Urinary bladder (tissue), 4 donors: Measurements from ENCODE around the gene ROBO1. TPM values are rescaled to one million over a fixed set of nuclear protein-coding genes. Genes with fewer than 3 reads are reported as not detected.
"Not testable (repeated sequence)": the region's sequence is repeated elsewhere in the genome, so short reads cannot be mapped to it uniquely, and the experiment has no call there.

Experiments
- DNase-seq: peaks from one replicate; pipeline ENCODE4 v3.0.0-alpha.2; 2015; ENCODE audit errors: extremely low spot score
- H3K27ac ChIP-seq: one replicate; pipeline ENCODE4 v1.5.1; 2013; ENCODE audit warnings: low read depth, mild to moderate bottlenecking, moderate library complexity
- H3K36me3 ChIP-seq: one replicate; pipeline ENCODE4 v1.6.1; 2013; ENCODE audit warnings: mild to moderate bottlenecking, moderate library complexity; ENCODE audit not compliant: insufficient read depth
- H3K4me1 ChIP-seq: one replicate; pipeline ENCODE4 v1.6.1; 2013; ENCODE audit warnings: mild to moderate bottlenecking, moderate library complexity; ENCODE audit not compliant: insufficient read depth
- H3K4me3 ChIP-seq: one replicate; pipeline ENCODE4 v1.5.1; 2013; ENCODE audit warnings: low read depth, low read length
- WGBS: extraction: QIAGEN DNeasy Blood & Tissue Kit; methylation state at CpG from one replicate; pipeline ENCODE4 v1.1.7; 2013; 5-methylcytosine and 5-hydroxymethylcytosine counted together
- polyA plus RNA-seq: library from polyadenylated mRNA; stranded (reverse); fragments of 200-250 nt; gene quantifications from one replicate; pipeline ENCODE4 v1.2.3, GENCODE V29; 2013
- total RNA-seq: library from RNA; depleted of rRNA; stranded (reverse); fragments of >200 nt; gene quantifications from one replicate; pipeline ENCODE4 v1.2.3, GENCODE V29; 2014
- donor health status: healthy with polysubstance abuse.
- donor health status: healthy.

The ROBO1 gene
- total RNA-seq (67.0 TPM), polyA plus RNA-seq (14.0 TPM)

- H3K27ac ChIP-seq, result no peak within 1 kb of the TSS
- H3K4me1 ChIP-seq, result no peaks in the 10 kb centered on the region
- 3% methylated on average over 12 of the region's 12 CpGs for WGBS
- H3K36me3 ChIP-seq, result no peaks in the 10 kb centered on the region
- peak within 1 kb of the TSS; percentile 16 for H3K4me3 ChIP-seq
- DNase-seq, result no peak
Measured at GRCh38 chr3:79767905-79768267, at the start of gene ROBO1. TSS of gene ROBO1 (minus strand) at chr3:79767998.

GRCh38 chr3:79817224-79817623 lies 49.4 kb upstream of the ROBO1 start:
- Histone ChIP-seq H3K4me1 (no peaks in the 10 kb centered on the region), H3K4me3 (no peak overlapping the region), H3K27ac (no peak overlapping the region), H3K36me3 (no peaks in the 10 kb centered on the region)
- DNase-seq, result no peak
- WGBS, result 73% methylated on average over 3 of the region's 3 CpGs

GRCh38 chr3:79815478-79815877 lies 47.7 kb upstream of the ROBO1 start:
- no peaks in the 10 kb centered on the region for H3K36me3 ChIP-seq

GRCh38 chr3:79810581-79810980 lies 42.8 kb upstream of the ROBO1 start:
- 59% methylated on average over 1 of the region's 1 CpG for WGBS

More at GRCh38 chr3:79815478-79815877, 47.7 kb upstream of the ROBO1 start:
- no peak overlapping the region for H3K27ac ChIP-seq
- no peaks in the 10 kb centered on the region for H3K4me1 ChIP-seq
- no peak for DNase-seq
- H3K4me3 ChIP-seq, result no peak overlapping the region

GRCh38 chr3:79810092-79810491 lies 42.3 kb upstream of the ROBO1 start:
- Histone ChIP-seq H3K4me1 (no peaks in the 10 kb centered on the region), H3K36me3 (no peaks in the 10 kb centered on the region), H3K4me3 (no peak overlapping the region), H3K27ac (no peak overlapping the region)
- WGBS, result 84% methylated on average over 3 of the region's 3 CpGs
- DNase-seq, result no peak

More at GRCh38 chr3:79810581-79810980, 42.8 kb upstream of the ROBO1 start:
- H3K27ac ChIP-seq, result no peak overlapping the region
- H3K4me1 ChIP-seq, result no peaks in the 10 kb centered on the region
- no peaks in the 10 kb centered on the region for H3K36me3 ChIP-seq
- no peak for DNase-seq
- H3K4me3 ChIP-seq, result no peak overlapping the region

DNA sequence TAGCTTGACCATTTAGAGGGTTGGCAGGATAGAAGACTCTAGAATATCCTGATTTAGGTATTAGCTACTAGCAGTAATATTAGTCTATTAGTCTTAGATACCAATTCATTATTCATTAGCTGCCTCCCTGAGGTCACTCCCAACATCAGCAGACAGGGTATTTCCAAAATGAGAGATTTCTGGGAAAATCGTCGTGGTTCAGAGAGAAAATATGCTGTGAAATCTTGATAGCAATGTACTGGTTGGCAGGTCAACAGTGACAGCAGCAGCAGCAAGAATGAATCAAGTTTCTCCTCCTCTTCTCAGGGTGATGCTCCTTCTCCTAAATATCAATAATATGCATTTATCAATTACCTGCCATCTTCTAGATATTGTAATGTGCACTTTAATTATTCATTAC lies 41.3 kb upstream of the ROBO1 start:
- H3K4me1 ChIP-seq, result no peaks in the 10 kb centered on the region
- no peak for DNase-seq
- H3K27ac ChIP-seq, result no peak overlapping the region
- WGBS, result 61% methylated on average over 2 of the region's 2 CpGs
- no peak overlapping the region for H3K4me3 ChIP-seq
- H3K36me3 ChIP-seq, result no peaks in the 10 kb centered on the region

DNA sequence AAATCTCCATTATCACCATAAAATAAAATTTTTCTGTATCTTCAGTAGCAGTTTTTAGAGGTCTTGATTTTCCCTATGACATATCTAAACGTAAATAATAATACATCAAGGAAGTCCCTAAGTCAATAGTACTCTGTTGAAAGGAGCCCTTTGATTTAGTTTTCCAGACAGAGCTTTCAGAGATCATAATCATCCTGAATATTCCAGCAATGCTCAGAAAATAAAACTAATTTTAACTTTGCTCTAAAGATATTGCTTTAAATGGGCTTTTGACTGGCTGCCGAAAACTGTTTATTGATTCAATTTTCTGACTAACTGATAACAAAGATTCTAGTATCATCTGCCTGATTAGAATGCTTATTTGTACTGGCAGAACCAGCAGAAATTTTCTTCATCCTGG lies 40.7 kb upstream of the ROBO1 start:
- H3K4me1 ChIP-seq, result no peaks in the 10 kb centered on the region
- no peak for DNase-seq
- H3K36me3 ChIP-seq, result no peaks in the 10 kb centered on the region
- H3K27ac ChIP-seq, result no peak overlapping the region
- H3K4me3 ChIP-seq, result no peak overlapping the region
- WGBS, result 50% methylated on average over 2 of the region's 2 CpGs

DNA sequence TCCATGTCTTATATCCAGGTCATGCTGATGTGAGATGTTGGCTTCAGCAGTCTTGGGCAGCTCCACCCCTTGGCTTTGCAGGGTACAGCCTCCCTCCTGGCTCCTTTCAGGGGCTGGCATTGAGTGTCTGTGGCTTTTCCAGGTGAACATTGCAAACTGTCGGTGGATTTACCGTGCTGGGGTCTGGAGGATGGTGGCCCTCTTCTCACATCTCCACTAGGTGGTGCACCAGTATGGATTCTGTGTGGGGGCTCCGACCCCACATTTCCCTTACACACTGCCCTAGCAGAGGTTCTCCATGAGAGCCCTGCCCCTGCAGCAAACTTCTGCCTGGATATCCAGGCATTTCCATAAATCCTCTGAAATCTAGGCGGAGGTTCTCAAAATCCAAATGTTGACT lies 22.4 kb upstream of the ROBO1 start:
- WGBS, result 90% methylated on average over 4 of the region's 4 CpGs
- not testable (repeated sequence) for H3K4me1 ChIP-seq, H3K27ac ChIP-seq, DNase-seq, H3K4me3 ChIP-seq, H3K36me3 ChIP-seq

- Histone ChIP-seq H3K4me1 (no peaks in the 10 kb centered on the region), H3K36me3 (no peaks in the 10 kb centered on the region), H3K4me3 (no peak overlapping the region), H3K27ac (no peak overlapping the region)
- WGBS, result 96% methylated on average over 5 of the region's 5 CpGs
- DNase-seq, result no peak
Measured at GRCh38 chr3:79773291-79773690, 5.5 kb upstream of the ROBO1 start.

DNA sequence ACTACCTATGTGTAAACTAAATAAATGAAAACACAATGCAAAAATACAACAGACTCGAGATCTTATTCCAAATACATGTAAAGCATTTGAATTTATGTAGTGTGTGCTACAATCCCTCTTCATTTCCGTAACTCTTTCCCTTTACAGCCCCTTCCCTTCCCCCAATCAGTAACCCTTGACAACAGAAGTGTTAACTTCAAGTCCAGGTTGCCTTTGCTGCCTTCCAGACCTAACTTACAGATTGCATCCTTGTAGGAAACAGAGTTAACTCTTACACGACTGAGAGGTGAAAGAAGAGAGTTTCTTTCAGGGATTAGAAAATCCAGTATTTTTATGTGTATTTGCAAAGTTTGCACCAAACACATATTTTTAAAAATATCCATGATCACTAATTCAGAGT lies 1.4 kb upstream of the ROBO1 start:
- no peak for DNase-seq
- whole genome bisulfite sequencing, result 51% methylated on average over 3 of the region's 3 CpGs
- Histone ChIP-seq H3K4me3 (no peak overlapping the region), H3K36me3 (no peaks in the 10 kb centered on the region), H3K4me1 (no peaks in the 10 kb centered on the region), H3K27ac (no peak overlapping the region)

DNA sequence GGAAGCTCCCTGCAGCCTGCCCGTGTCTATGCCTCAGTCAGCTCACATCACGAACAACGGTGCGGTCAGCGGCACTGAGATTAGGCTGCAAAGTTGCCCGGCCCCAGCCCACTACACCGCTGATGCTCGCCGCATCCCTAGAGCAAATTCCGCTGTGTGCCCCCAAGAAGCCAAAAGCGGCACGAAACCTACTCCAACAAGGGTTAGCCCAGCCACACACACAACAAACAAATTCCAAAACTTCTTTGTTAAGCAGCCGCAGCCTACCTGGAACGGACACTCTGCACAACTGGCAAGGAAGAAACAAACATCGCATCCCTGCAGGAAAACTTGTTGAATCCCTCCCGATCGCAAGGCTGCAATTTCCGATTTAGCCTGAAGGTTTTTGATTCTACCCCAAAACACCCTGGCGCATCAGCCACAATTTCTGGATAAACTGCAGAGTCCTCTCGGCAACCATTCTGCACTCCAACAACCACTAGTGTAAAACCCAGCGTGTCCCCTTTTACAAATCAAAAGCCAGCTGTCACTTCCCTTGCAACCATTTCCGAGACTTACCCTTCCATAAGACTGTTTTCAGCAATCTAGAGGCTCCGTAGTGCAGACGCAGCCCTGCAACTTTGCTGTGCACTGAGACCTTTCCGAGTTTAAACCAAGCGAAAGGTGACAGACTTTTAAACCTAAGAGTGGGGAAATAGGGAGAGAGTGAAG lies 449 bp downstream of the ROBO1 start:
- H3K4me3 ChIP-seq, result peak overlapping the region; percentile 16
- under 1% methylated on average over 26 of the region's 26 CpGs for WGBS
- H3K4me1 ChIP-seq, result no peaks in the 10 kb centered on the region
- no peaks in the 10 kb centered on the region for H3K36me3 ChIP-seq
- DNase-seq, result peak; percentile 21
- H3K27ac ChIP-seq, result no peak overlapping the region

GRCh38 chr3:79766496-79767193 lies 1.2 kb downstream of the ROBO1 start:
- H3K4me1 ChIP-seq, result no peaks in the 10 kb centered on the region
- H3K27ac ChIP-seq, result no peak overlapping the region
- H3K36me3 ChIP-seq, result no peaks in the 10 kb centered on the region
- no peak overlapping the region for H3K4me3 ChIP-seq
- no peak for DNase-seq
- 1% methylated on average over 42 of the region's 42 CpGs for WGBS

DNA sequence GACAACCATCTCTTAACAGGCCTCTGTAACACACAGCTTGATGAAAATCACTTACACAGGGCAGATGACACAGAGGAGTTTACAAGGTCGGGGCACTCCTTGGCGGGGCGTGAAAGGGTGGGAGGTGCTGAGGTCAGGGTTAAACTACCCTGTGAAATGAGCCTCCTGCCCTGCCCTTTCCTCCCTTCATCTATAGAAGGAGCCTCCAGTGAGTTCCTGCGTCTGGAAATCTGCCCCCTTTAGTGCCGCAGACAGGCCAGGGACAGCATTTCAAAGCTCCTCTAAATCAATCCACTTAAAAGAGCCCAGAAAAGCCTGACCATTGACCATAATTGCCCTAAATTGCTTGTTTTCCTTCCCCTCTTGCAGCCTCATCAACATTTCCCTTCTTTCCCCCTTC lies 1.9 kb downstream of the ROBO1 start:
- Histone ChIP-seq H3K27ac (no peak overlapping the region), H3K36me3 (no peaks in the 10 kb centered on the region), H3K4me3 (no peak overlapping the region), H3K4me1 (no peaks in the 10 kb centered on the region)
- no peak for DNase-seq
- 24% methylated on average over 5 of the region's 5 CpGs for WGBS

DNA sequence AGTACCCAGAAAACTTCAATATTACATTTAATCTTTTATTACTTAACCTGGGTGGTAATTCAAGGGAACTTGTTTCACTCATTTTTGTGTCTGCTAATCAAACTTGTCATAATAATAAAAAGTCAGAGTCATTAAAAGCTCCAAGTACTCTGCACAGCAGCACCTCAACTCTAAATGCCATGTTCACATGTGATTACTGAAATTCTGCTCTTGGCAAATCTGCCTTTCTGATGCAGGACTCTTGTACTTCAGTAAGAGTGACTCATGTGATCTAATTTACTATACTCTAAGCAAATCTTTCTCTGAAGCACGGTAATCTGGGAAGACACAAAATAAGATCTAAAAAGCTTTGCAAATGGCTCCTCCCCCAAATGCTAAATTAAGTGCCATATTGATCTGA lies 6.4 kb downstream of the ROBO1 start:
- Histone ChIP-seq H3K36me3 (no peaks in the 10 kb centered on the region), H3K4me3 (no peak overlapping the region), H3K4me1 (no peaks in the 10 kb centered on the region), H3K27ac (no peak overlapping the region)
- no peak for DNase-seq
- 69% methylated on average over 1 of the region's 1 CpG for WGBS
